HG02623 (cell line): ENCODE data around the gene NCOR1.
"Not testable (repeated sequence)": the region's sequence is repeated elsewhere in the genome, so short reads cannot be mapped to it uniquely, and the experiment has no call there.

ENCODE experiments used
- ATAC-seq: cut with Tn5 transposase; IDR thresholded peaks from one replicate; pipeline ENCODE4 v1.9.1; 2021; ENCODE audit warnings: moderate library complexity; ENCODE audit not compliant: unreplicated experiment

The NCOR1 gene

GRCh38 chr17:16101440-16101839 is 113.9 kb downstream of the NCOR1 start:
- no peak for ATAC-seq

DNA sequence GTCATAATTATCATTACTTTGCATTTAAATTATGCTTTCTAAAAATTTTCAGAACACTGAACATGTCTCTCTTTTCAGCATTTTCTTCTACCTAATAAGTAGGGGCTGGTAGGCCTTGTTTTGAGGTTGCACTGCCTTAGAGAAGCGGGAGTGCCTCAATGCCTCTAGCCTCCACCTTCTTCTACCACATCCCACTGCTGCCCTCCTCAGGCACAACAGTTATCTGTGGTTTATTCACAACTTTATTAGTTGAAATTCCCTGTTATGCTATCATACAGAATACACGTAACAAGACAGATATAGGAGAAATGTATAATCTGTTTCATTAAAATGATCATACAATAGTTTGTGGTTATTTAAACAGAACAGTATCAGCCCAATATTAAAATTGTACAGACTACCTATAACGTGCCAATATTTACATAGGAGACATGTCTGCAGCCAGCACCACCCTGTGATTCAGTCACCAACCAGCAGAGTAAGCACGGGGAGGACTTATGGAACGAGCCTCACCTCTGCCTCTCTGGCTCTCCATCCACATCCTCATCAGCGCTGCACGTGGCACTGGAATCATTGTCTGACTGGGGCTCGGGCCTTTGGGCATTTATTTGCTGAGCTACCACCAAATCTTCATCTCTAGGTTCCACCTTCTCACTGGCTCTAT is 114.5 kb downstream of the NCOR1 start:
- ATAC-seq = no peak

DNA sequence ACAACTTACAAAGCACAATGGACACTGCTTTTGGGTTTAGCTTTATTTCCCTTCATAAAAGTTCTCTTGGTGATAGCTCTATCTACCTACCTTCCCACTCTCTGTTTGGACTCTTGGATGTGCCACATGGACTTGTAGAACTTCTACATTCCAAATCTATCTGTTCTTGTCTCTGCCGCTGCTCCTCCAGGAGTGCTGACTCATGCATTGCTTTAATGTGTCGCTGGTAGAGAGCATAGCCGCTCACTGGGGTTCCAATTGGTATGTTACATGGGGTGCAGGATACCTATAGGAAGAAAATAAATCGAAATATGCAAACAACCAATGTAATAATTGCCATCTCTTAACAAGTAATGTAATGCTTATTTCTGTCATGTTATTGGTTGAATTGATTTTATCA is 123.6 kb downstream of the NCOR1 start:
- ATAC-seq = no peak

DNA sequence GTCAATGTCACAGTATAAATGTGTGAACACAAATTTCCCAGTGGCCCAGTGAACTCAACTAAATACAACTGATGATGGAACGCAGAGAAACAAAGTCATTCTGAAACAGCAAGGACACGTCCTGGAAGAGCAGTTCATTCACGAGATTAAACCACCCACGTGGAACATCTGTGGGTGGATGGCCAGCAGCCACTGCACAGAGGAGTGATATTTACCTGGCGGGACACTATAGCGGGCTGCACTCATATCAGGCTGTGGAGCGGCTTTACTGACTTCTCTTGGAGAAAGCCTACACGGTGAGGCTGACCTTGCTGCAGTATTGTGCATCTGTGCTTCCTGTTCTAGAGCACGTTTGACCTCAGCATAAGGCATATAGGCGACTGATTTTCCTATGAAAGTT is 128.4 kb downstream of the NCOR1 start:
- ATAC-seq = no peak

DNA sequence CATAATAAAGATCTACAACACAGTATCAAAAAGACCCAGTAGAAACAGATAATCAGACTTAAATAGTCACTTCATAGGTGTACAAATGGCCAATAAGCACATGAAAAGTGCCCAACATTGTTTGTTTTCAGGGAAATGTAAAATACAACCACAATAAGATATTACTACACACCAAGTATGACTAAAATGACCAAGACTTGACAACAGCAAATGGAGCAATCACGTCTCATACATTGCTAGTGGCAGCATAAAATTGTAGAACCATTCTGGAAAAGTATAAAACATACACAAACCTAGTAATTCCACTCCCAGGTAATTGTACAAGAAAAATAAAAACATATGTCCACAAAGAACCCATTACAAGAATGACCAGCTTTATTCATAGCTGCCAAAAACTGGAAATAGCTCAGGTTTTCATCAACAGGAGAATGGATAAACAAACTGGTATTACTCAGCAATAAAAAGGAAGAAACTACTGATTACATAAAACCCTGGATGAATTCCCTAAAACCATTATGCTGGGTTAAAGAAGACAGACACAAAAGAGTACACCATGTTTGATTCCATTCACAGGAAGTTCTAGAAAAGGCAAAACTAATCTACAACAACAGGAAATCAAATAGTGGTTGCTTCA is 130.2 kb downstream of the NCOR1 start:
- no peak for ATAC-seq

GRCh38 chr17:16083223-16083622 is 132.1 kb downstream of the NCOR1 start:
- ATAC-seq = no peak

DNA sequence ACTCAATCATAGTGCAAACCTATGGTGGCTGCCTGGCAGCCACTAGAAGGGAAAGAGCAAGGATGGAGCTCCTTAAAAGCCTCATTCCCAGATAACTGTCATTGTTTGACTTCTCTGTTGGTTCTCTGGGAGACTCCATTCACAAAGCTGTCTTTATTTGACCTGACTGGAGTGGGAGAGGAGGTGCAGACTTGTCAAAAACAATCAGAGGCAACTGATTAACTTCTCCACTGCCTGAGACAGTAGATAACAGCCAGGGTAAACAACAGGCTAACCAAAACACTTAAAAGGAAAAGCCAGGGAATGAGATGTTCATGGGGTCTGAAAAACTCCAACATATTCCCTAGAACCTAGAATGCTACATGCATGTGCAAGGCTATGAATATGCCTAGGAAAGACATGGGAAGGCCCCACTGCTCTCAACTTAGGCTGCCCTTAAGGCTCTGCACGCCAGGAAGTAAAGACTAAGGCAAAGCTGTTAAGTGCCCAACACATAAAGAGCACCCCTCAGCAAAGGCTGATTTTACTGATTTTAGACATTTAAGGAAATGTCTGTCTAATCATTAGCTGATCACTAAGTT is 133.7 kb downstream of the NCOR1 start:
- ATAC-seq = no peak

DNA sequence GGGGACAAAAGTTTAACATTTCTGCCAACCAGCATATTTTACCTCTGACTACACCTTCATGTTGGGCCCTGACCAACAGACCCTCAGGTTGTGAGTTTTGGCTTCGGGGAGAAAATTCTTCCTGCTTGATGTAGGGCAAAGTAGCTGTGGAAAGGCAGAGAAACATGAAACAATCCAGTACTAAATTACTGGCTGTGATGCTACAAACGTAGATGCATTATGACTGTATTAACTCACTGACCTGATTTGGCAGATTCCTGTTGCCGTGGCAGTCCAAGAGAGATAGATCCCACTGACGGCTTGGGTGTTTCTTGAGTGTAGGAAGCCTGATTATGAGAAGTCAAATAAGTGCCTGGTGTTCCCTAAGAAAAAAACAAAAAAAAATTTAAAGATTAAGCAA is 135.0 kb downstream of the NCOR1 start:
- ATAC-seq = no peak

- ATAC-seq = no peak
Measured at GRCh38 chr17:16075949-16076348, 139.4 kb downstream of the NCOR1 start.

GRCh38 chr17:16074423-16074822 is 140.9 kb downstream of the NCOR1 start:
- no peak for ATAC-seq

GRCh38 chr17:16073845-16074244 is 141.5 kb downstream of the NCOR1 start:
- no peak for ATAC-seq

- ATAC-seq = no peak
Measured at GRCh38 chr17:16072031-16072430, 143.3 kb downstream of the NCOR1 start.

- no peak for ATAC-seq
Measured at GRCh38 chr17:16068323-16068722, 147.0 kb downstream of the NCOR1 start.

DNA sequence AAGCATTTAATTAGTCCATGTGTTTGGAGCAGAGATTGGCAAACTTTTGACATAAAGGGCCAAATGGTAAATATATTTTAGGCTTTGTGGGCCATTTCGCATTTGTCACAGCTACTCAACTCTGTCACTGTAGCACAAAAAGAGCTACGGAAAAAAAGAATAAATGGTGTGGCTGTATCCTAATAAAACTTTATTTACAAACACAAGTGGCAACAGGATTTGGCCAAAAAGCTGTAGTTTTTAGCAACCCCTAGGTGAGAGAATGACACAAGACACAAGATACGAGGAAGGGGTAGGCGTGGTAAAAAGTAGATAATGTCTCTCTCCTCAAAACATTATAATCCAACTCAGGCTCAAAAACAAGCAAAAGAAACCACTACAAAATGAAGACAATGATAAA is 149.2 kb downstream of the NCOR1 start:
- ATAC-seq = no peak

GRCh38 chr17:16061631-16062030 is 153.7 kb downstream of the NCOR1 start:
- ATAC-seq = no peak

DNA sequence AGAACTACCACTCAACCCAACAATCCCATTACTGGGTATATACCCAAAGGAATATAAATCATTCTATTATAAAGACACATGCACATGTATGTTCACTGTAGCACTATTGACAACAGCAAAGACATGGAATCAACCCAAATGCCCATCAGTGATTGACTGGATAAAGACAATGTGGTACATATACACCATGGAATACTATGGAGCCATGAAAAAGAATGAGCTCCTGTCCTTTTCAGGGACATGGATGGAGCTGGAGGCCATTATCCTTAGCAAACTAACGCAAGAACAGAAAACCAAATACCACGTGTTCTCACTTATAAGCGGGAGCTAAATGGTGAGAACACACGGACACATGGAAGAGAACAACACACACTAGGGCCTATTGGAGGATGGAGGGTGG is 160.2 kb downstream of the NCOR1 start:
- ATAC-seq = not testable (repeated sequence)

GRCh38 chr17:16052486-16052885 is 162.8 kb downstream of the NCOR1 start:
- no peak for ATAC-seq

DNA sequence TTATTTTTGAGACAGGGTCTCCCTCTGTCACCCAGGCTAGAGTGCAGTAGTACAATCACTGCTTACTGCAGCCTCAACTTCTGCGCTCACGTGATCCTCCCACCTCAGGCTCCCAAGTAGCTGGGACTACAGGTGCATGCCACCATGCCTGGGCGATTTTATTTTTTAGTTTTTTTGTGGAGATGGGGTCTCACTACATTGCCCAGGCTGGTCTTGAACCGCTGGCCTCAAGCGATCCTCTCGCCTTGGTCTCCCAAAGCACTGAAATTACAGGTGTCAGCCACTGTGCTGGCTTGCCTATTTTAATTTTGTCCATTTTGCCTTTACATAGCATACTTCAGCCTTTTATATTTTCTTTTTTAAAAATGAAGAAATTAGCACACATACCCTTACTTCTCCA is 164.5 kb downstream of the NCOR1 start:
- no peak for ATAC-seq

DNA sequence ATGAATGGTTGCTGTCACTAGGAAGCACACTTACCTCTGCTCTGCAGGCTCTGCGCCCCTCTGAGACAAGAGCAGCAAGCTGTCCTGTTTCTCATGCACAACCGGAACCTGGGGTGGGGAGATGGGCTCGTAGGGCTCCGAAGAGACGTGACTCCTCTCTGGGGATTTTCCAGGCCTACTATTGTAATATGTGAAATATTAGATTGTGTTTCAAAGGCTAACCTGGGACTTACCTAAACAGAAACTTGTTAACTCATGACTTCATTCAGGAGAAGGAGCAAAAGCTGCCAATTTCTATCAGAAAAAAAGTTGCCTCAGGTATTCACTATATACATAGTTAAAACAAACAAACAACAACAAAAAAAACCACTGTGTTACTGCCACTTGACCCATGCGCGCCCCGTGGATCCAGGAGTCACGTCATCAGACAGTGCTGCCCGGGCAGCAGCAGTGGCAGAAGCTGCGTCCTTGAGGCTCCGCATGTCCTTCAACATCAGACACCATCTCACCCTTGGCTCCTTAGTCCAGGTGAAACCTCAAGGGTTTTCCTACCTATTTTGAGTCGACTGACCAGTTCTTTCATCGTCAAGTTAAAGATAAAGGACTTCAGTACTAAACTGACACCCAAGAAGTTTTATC is 166.4 kb downstream of the NCOR1 start:
- no peak for ATAC-seq

GRCh38 chr17:16046966-16047365 is 168.4 kb downstream of the NCOR1 start:
- no peak for ATAC-seq

- ATAC-seq = no peak
Measured at GRCh38 chr17:16044487-16044886, 170.8 kb downstream of the NCOR1 start.

DNA sequence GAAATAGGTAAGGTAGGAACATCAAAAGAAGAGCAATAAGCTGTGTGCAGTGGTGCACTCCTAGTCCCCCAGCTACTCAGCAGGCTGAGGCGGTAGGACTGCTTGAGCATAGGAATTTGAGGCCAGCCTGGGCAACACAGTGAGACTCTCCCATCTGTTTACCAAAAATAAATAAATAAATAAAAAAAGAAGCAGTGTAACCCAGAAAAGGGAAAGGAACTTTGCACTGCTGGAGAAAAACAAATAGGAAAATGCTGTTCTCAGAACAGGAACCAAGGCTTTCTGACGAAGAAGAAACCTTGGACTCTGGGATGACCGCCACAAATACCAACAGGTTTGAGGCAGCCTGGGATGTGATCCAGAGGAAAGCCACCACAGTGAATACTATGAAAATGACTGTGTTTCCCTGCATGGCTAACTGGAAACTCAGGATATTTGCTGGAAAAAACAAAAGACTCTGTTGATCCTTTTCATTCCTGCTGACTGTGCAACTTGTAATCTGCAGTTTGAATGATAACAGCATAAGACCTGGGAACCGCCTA is 174.6 kb downstream of the NCOR1 start:
- ATAC-seq = no peak
